HEK293T (cell line): Measurements from ENCODE around the gene IL18R1.

Experiments
- BHLHE40 ChIP-seq: fragments of 450-650 bp; IDR thresholded peaks from 2 replicates; pipeline ENCODE4 v1.6.1; 2016; ENCODE audit warnings: mild to moderate bottlenecking, moderate library complexity, borderline replicate concordance
- ELF4 ChIP-seq: fragments of 450-650 bp; IDR thresholded peaks from 2 replicates; pipeline ENCODE4 v1.6.1; 2017; ENCODE audit warnings: antibody characterized with exemption
- FOXA1 ChIP-seq: fragments of 450-650 bp; IDR thresholded peaks from 2 replicates; pipeline ENCODE4 v1.6.1; 2016; ENCODE audit warnings: mild to moderate bottlenecking
- FOXK2 ChIP-seq: fragments of 450-650 bp; IDR thresholded peaks from 2 replicates; pipeline ENCODE4 v1.6.1; 2016; ENCODE audit warnings: mild to moderate bottlenecking
- FOXM1 ChIP-seq: fragments of 450-650 bp; IDR thresholded peaks from 2 replicates; pipeline ENCODE4 v1.6.1; 2017; ENCODE audit warnings: mild to moderate bottlenecking, borderline replicate concordance
- HDGF ChIP-seq: fragments of 450-650 bp; IDR thresholded peaks from 2 replicates; pipeline ENCODE4 v1.6.1; 2017; ENCODE audit warnings: antibody characterized with exemption, borderline replicate concordance
- LEF1 ChIP-seq: fragments of 450-650 bp; IDR thresholded peaks from 2 replicates; pipeline ENCODE4 v1.6.1; 2017; ENCODE audit warnings: mild to moderate bottlenecking, borderline replicate concordance
- SP1 ChIP-seq: fragments of 450-650 bp; IDR thresholded peaks from 2 replicates; pipeline ENCODE4 v1.6.1; 2017
- SUZ12 ChIP-seq: fragments of 450-650 bp; IDR thresholded peaks from 2 replicates; pipeline ENCODE4 v1.6.1; 2016; ENCODE audit warnings: mild to moderate bottlenecking
- TARDBP ChIP-seq: fragments of 450-650 bp; IDR thresholded peaks from 2 replicates; pipeline ENCODE4 v1.6.1; 2016
- ZNF384 ChIP-seq: fragments of 450-650 bp; IDR thresholded peaks from 2 replicates; pipeline ENCODE4 v1.6.1; 2016

DNA sequence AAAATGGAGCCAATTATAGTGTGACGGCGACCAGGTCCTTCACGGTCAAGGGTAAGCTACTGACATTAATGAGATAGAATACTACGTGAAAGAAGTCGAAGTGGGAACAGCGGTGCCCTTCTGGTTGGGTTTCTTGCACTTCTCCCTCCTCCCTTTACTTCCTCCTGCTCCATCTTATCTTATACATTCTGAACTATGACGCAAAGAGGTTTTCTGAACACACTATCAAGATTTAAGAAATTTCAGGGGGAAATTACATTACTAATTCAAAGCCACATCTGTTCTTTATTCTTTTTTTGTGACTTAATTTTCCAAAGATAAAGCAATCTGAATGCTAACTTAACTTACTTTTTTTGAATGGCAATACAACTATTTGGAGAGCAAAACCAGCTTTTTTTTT, 14.8 kb upstream of the IL18R1 start:
- no peak for TF ChIP-seq SP1
- no peak for TF ChIP-seq BHLHE40
- TF ChIP-seq ZNF384, result no peak
- TF ChIP-seq ELF4, result no peak
- TF ChIP-seq FOXM1, result no peak
- TF ChIP-seq FOXA1, result no peak
- TF ChIP-seq HDGF, result no peak
- TF ChIP-seq TARDBP, result no peak
- no peak for TF ChIP-seq FOXK2
- no peak for TF ChIP-seq SUZ12
- no peak for TF ChIP-seq LEF1
